Left hindlimb (tissue), 1 donor: ENCODE results near the gene SYK.
"Not testable (repeated sequence)": the region's sequence is repeated elsewhere in the genome, so short reads cannot be mapped to it uniquely, and the experiment has no call there.

ENCODE experiments used
- DNase-seq: peaks from one replicate; pipeline ENCODE4 v3.0.0-alpha.2; 2018

The SYK gene

DNA sequence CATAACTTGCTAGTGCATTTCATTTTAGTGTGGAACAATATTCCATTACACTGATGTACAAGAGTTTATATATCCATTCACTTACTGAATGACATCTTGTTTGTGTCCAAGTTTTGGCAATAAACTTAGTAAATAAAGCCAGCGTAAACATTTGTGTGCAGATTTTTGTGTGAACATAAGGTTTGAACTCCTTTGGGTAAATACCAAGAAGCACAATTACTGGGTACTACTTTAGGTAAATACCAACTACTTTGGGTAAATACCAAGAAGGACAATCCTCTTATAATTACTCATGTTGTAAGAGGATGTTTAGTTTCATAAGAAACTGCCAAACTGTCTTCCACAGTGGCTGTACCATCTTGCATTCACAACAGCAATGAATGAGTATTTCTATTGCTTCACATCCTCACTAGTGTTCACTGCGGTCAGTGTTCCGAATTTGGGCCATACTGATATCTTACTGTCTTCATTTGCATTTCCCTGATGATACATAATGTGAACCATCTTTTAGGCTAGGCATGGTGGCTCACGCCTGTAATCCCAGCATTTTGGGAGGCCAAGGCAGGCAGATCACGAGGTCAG, 2.3 kb upstream of the SYK start:
- no peak for DNase-seq

DNA sequence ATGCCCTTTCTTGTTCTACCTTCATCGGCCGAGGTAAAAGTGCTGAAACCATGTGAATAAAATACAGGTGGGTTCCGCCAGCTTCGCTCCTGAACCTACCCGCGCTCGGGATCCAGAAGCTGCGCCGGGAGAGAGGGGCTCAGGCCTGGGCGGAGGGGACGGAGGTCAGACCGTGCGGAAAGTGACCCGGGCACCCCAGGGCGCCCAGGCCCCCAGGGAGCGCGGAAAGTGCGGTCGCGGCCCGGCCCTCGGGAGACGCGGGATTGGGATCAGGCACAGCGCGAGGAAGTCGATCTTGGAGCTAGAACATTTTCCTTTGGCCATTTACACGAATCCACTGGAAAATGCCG, 329 bp downstream of the SYK start:
- DNase-seq = no peak

DNA sequence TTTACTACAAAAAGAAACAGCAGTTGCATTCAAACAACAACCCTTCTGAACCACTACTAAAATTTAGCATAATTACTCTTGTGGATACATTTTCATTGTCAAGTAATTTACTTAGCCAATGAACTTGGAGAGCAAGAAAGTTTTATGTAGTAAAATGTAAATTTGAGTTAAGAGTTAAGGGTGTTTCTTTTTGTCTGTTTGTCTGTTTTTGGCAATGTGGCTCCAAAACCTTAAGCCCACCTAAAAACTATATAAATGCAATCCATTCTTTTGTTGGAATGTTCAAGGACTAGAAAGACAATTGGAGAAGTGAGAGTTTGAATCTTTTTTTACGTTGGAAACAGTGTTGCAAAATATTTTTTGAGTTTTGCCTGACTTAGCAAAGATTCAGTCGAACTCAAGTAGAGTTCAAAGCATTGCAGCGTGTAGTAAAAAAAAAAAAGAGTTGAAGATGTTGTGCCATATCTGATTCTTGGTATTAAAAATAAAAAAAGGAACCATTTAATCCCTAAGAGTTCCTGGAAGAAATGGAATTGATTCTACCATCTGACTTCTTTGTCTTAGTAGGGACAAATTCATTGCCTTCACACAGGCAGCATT, 867 bp downstream of the SYK start:
- no peak for DNase-seq

DNA sequence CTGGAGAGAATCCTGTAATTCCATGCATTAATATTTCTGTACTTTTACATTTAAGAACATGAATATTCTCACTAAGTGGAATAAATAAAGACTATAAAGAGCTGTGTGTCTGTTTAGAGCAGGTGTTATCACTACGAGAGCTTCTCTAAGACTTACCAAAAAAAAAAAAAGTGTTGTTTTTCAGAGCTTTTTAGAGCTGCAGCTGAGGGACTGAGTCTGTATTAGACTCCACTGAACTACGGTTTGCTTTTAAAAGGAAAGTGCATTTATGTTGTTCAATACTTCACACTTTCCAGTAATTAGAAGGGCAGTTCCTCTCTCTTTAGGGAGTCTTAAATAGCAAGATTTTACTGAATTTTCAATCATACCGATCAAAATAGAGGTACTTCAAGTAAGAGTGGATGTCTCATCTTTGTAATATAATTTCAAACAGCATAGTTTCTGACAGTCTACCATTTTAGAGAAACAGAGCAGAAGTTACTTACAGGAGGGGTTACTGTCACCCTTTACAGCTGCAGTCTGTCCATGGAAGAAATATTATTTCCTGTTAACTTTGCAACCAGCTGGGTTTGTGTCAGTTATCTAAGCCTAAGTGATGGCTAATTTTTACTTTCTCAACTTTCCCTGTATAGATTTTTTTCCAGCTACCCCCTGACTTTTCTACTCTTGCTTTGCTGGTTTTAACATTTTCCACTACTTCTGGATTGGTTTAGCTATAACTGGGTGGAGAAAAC, 2.4 kb downstream of the SYK start:
- no peak for DNase-seq

DNA sequence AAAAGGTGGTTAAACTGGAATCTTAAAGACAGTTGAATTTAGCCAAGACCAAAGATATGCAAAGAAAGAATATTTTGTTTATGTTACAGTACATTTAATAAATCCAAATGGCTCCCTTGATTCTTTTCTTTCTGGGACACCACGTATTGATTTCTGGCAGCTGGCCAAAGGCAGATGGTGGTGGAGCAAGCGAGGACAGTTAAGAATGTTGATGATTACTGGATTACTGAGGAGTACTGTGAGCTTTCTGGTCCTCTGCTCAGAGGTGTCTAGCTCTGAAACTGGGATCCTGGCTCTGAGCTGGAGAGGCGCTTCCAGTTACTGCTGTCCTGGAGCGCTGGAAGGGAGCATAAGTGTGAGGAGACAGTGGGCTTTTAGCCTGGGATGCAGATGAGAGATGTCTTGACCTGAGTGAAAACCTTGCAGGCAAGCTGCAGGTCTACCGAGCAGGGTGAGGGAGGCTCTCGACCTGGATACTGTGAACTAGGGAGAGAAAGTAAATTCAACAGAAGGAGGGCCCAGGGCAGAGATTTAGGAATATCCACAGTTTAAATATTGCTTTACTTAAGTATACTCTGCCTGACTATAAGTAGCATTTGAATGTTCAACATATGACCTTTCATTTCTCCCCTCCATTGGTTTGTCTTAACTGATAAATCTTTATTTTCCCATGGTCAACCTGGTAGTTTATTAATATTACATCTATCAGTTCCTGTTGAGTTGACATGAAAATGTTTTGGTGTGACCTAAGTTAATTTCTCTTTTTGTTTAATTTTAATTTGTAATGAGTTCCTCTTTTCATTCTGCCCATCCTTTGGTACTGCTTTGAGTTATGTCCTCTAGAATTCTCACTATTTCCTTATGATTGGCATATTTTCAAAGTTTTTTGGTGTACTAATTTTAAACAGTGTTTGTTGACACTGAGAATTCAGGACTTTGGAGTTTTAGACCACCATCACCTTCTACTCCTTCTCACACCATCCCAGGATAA, 3.7 kb downstream of the SYK start:
- no peak for DNase-seq

DNA sequence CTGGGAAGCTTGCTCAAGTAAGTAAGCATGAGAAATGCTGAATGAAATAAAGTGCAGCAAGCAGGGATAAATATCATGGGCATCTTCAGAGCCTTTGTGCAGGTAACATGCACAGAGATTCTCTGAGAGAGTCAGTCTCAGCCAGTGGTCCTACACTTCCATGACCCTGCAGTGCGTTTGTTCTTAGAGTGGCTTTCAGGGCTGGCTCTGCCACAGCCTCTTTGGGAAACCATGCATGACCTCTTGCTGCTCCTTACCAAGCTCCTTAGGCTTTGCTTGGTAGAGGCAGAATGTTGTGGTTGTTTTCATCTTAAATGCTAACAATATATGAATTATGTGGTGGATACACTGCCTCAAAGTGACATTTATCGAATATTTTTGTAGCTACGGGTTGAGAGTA, 5.4 kb downstream of the SYK start:
- no peak for DNase-seq

DNA sequence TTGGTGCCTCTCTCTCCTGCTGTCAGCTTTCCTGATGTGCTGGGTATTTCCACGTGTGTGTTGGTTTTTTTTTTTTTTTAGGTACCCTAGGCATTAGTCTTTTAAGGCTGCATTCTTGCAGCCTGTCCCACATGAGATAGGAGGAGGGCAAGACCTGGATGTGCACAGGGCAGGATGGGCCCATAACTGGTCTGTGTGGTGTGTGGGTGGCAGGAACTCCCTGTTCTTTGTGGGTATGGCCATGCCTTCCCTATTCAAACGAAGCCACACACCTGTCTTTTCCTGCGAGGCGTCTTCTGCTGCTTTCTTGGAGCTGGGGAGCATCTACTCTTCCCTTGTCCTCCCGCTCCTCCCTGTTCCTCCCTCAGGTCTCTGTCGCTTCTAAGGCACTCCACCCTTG, 6.8 kb downstream of the SYK start:
- DNase-seq = no peak

DNA sequence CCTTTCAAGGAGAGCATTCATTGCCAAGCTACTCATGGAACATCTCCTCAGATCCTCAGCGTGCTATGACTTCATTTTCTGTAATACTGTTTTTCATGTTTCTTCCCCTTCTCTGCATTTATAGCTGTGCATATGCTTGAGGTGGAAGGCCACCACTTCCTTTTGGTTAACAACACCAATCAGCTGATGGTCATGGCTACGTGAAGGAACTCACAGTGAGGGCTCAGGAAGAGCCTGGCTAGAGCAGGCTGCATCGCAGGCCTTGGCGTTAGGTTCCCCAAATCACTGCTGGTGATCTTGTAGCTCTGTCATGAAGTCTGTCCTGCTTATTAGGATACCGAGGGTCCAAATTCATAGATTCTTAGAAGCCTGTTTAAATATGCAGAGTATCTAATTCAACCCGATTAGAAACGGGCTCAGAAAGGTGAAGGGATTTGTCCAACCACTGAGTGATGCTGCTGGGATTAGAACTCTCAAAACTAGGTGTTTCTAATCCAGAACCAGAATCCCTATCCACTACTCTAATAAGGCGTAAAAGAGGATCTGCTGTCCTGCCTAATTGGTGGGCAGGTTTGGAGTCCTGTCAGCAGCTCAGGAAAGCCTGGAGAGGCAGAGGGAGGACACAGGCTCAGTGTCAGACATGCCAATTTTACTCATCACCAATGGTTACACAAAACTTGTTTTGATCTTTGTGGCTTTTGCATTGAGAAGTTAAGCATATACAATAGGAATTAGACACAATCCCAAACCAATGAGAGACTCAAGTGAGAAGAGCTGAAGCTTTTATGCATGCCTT, 7.5 kb downstream of the SYK start:
- no peak for DNase-seq

DNA sequence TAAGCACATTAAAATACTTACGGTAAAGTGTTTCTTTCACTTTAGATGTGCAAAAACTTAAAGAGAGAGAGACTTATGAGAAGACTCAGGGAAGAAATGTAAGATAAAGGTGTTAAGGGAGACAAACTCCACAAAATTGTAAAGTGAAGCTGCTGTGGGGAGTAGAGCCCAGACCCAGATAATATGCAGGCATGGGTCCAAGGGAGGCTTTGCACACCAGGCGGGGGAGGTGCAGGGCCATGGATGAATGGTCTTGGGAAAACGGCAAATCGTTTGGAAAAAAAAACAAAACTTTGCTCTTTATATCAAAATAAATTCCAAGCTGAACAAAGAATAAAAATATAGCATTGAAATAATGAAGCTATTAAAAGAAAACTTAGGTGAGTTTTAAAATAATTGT, 9.1 kb downstream of the SYK start:
- DNase-seq = no peak

DNA sequence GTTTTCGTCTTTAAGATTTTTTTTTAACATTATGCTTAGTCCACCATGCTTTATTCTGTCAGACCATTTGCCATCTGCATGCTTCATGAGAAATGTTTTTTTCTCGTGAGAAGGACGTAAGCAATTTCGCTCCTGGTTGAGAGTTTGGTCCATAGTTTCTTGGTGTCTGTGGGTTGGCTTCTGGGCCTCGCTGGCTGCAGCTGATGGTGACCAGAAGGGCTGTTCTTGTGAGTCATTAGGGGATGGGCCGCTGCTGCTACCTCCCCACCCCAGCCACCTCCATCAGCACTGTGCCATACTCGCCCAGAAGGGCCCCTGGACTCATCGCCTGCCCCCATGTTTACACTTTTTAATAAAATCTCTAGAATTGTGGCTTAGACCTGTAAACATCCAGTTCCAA, 11.4 kb downstream of the SYK start:
- DNase-seq = no peak

DNA sequence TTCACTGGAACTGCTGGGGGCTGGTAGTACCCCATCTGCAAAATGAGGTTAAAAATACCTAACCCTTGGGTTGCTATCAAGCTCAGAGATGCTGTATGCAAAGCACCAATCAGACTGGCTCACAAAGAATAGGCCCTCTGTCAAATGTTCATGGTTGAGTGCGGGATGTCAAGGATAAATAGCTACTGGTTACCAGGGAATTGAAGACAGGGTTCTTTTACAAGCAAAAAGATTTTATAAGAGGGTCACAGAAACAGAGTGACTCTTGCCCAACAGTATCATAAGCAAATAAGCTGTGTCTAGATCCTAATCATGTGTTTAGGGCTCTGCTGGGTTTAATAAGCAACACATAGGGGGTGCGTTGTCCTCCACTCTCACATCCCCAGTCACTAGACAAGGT, 11.9 kb downstream of the SYK start:
- DNase-seq = no peak

DNA sequence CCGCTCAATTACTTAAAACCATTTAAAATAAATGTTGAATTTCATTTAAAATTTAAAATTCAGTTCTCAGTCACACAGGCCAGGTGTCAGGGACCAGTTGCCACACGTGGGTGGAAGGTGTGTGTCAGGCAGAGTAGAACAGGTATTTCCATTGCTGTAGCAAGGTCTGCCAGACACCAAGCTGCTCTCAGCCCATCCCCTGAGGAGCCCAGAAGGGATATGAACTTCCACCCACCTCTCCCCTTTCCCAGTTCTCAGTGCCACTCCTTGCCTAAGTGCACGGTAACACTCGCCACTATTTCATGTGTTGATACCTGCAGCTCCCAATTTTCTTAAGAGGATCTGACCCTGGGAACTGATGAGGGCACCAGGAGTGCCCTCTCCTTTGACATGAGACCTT, 12.7 kb downstream of the SYK start:
- DNase-seq = no peak

DNA sequence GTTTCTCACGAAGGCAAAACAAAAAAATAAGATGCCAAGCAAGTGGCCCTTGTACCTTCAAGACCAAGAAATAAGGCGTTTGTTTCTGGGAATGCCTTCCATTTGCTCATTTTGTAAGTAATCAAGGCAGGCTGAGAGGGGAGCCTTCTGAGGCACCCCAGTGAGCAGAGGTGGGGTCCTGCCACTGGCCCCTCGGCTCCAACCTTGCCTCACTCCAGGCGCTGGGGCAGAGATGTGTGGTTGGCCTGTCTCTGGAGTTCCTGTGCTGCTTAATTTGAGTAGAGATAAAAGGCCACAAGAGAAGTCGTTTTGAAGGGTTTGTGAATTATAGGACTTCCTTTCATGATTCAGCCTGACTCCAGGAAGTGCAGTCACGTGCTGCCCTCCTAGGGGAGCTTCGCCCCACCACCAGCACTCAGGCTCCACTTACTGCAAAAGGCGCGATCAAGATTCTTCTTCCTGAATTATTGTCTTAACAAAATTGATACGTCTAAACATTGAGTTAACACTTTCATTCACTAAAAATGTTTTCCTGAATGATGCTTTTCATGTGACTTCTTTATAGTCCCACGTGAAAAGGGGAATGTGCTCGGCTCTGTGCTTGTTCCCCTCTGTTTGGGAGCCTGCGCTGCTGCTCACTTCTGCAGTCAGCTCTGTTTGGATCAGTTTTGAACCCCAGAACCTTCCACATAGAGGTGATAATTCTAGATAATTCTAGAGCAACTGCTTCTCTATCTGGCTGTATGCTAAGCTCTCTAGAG, 13.7 kb downstream of the SYK start:
- DNase-seq = no peak

DNA sequence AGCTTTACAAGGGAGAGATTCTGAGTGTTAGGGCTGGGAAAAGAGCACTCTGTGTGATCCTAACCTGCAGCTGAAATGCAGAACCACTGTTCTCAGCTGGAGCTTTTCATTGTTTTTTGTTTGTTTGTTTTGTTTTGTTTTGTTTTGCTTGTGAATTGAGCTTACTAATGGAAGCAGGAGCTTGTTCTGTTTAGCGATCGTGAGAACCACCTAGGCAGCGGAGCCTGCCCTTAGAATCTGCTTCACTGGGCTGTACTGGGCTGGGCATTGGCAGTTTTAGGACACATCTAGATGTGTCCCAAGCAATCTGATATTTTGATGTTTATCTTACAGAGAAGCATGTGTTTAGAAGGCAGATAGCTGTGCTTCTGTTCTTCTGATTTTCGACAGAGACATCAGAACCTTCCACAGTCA, 14.3 kb downstream of the SYK start:
- DNase-seq = no peak

DNA sequence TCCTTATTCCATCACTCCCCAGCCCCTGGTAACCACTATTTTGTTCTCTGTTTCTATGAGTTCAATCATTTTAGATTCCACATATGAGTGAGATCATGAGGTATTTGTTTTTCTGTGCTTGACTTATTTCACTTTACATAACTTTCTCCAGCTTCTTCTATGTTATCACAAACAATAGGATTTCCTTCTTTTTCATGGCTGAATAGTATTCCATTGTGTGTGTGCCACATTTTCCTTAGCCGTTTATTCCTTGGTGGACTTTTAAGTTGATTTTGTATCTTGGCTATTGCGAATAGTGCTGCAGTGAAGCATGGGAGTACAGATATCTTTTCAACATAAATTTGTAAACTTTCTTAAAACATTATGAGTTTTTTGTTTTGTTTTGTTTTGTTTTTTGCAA, 15.1 kb downstream of the SYK start:
- no peak for DNase-seq

DNA sequence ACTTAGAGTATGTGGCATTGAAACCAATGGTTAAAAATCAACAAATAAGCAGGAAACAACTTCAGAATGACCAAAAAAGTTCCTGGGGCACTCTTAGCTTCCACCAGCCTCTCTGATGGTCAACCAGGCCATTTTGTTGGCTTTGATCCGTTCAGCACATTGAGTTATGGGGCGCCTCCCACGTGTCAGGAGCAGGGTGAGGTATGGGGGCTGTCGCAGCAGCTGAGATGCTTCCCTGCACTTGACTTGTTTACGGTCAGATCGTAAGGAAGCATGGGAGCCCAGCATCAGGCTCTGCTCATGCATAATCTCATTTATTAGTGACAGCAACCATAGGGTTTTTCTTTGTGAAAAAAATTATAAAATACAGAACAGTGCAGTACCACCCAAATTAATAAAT, 16.7 kb downstream of the SYK start:
- DNase-seq = no peak

DNA sequence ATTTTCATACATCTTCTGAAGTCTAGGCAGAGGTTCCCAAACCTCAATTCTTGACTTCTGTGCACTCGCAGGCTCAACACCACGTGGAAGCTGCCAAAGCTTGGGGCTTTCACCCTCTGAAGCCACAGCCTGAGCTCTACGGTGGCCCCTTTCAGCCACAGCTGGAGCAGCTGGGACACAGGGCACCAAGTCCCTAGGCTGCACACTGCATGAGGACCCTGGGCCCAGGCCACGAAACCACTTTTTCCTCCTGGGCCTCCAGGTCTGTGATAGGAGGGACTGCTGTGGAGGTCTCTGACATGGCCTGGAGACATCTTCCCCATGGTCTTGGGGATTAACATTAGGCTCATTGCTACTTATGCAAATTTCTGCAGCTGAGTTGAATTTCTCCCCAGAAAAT, 18.8 kb downstream of the SYK start:
- DNase-seq = not testable (repeated sequence)

DNA sequence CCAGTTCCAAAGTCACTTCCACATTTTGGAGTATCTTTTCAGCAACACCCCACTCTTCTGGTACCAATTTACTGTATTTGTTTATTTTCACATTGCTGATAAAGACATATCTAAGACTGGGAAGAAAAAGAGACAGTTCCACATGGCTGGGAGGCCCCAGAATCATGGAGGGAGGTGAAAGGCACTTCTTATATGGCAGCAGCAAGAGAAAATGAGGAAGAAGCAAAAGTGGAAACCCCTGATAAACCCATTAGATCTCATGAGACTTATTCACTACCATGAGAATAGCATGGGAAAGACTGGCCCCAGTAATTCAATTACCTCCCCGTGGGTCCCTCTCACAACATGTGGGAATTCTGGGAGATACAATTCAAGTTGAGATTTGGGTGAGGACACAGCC, 19.6 kb downstream of the SYK start:
- DNase-seq = not testable (repeated sequence)

DNA sequence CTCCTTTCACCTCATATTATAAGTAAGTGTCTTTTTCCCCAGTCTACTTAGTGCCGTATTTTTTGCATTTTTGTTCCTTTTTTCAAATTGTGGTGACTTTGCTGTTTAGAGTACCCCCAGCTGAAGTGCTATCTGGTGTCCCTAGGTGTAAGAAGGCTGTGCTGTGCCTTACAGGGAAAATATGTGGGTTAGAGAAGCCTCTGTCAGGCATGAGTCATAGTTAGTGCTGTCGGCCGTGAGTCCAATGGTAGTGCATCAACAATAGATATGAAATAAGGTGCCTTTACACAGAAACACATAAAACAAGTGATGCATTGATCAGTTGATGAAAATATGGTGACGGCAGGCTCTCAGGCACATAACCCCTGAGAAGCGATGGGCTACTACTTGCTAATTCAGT, 20.1 kb downstream of the SYK start:
- DNase-seq = no peak

DNA sequence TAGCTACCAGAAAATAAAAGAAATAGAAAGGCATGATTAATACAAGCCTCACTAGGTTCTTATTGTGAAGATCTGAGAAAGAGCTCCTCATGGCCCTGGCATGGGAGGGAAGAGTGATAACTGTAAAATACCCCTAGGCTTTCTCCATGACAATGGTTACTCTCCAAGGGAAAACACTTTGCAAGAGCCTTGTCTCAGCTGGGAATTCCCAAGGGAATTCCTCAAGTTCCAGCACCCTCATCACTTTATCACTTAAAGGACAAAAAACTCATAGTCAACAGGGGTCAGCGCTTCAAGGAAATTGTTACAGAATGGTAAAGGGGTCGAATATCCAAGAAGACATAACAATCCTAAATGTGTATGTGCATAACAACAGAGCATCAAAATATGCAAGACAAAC, 21.2 kb downstream of the SYK start:
- DNase-seq = no peak

DNA sequence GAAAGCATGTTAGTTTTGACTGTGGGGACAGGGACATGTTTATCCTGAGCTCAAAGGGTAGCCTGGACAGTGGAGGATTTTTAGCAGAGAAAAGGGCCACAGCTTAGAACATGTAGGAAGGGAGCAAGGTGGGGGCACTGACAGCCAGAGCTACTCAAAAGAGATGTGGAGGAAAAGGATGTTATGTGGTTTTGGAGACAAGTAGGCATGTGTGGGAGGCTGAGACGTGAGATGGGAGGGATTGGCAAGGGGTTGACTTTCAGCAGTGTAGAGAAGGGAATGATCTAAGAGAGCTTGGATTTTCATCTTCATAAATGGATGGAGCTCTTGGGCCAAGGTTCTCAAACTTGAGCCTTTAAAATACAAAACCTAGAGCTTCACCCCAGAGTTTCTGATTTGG, 24.0 kb downstream of the SYK start:
- DNase-seq = no peak
